Small intestine (tissue), 16 donors: ENCODE measurements around the gene GTPBP6. TPM values are rescaled to one million over a fixed set of nuclear protein-coding genes. Genes with fewer than 3 reads are reported as not detected.
A peak's percentile ranks its signal among the peaks of the same experiment; 100 is the strongest.

Source experiments
- DNase-seq, 2 donors: peaks; one replicate each; pipeline versions ENCODE4 v3.0.0 to v3.0.0-alpha.2; 2013
- FAIRE-seq: peaks from 2 replicates; lab custom pipeline; 2012; peaks lifted over from hg19 to GRCh38; lab: Jason Lieb, UNC
- H3K27ac ChIP-seq, 3 donors: one replicate each; pipeline ENCODE4 v1.5.1; 2013; ENCODE audit warnings: low read length in 2 of 3, mild to moderate bottlenecking in 2 of 3, control low read depth in 1 of 3, inconsistent platforms in 1 of 3, low read depth in 1 of 3, moderate library complexity in 1 of 3
- H3K27me3 ChIP-seq, 3 donors: one replicate each; pipeline ENCODE4 v1.6.1; 2013; ENCODE audit warnings: low read length in 3 of 3, inconsistent platforms in 1 of 3; ENCODE audit not compliant: control insufficient read depth in 3 of 3, insufficient read depth in 3 of 3
- H3K36me3 ChIP-seq, 3 donors: one replicate each; pipeline ENCODE4 v1.6.1; 2013; ENCODE audit warnings: low read length in 3 of 3, inconsistent platforms in 1 of 3, low read depth in 1 of 3, mild to moderate bottlenecking in 1 of 3, moderate library complexity in 1 of 3; ENCODE audit not compliant: control insufficient read depth in 3 of 3, insufficient read depth in 2 of 3
- H3K4me1 ChIP-seq, 3 donors: one replicate each; pipeline ENCODE4 v1.6.1; 2013; ENCODE audit warnings: low read length in 2 of 3, inconsistent platforms in 1 of 3, low read depth in 1 of 3, mild to moderate bottlenecking in 1 of 3, moderate library complexity in 1 of 3; ENCODE audit not compliant: control insufficient read depth in 3 of 3, insufficient read depth in 2 of 3
- H3K4me3 ChIP-seq, 3 donors: one replicate each; pipeline ENCODE4 v1.5.1; 2013; ENCODE audit warnings: low read length in 3 of 3, control low read depth in 1 of 3, inconsistent platforms in 1 of 3, low read depth in 1 of 3, mild to moderate bottlenecking in 1 of 3, moderate library complexity in 1 of 3
- H3K9me3 ChIP-seq, 2 donors: one replicate each; pipeline ENCODE4 v1.6.1; 2013; ENCODE audit warnings: low read depth in 1 of 2, low read length in 1 of 2; ENCODE audit not compliant: control insufficient read depth in 2 of 2, insufficient read depth in 1 of 2
- WGBS, 3 donors: extraction: QIAGEN DNeasy Blood & Tissue Kit; methylation state at CpG; one replicate each; pipeline ENCODE4 v1.1.7; 2013; 5-methylcytosine and 5-hydroxymethylcytosine counted together
- long read RNA-seq, 10 donors: transcript quantifications; one replicate each; lab custom pipeline, GENCODE V29; 2026
- polyA plus RNA-seq, 4 donors: library from polyadenylated mRNA; stranded (reverse) in 3 of 4; unstranded in 1 of 4; fragments of 200-250 nt in 3 of 4; fragments of 120-200 nt in 1 of 4; gene quantifications; one replicate each; pipeline versions ENCODE4 v1.2.1 to v1.2.3, GENCODE V29; 2013
- donor health status: healthy with polysubstance abuse.
- donor health status: control.
- donor health status: control.
- donor health status: Bipolar disorder and iron deficiency.
- donor health status: healthy.

GTPBP6 gene
- polyA plus RNA-seq, result 10 to 100 TPM; 34.9 to 69.7 (median 44.8) TPM
- long read RNA-seq, donor 1, transcript GTPBP6-201 (10 exons, 1,907 nt), result major isoform, 15 of 19 reads
- long read RNA-seq, donor 1, partial matches to known transcripts, result 0 of 19 reads
- long read RNA-seq, donor 1, other reads (novel, unspliced or antisense), result 0 of 19 reads
- long read RNA-seq, donor 2, partial matches to known transcripts, result 0 of 5 reads
- long read RNA-seq, donor 2, other reads (novel, unspliced or antisense), result 0 of 5 reads
- long read RNA-seq, donor 3, transcript GTPBP6-201 (10 exons, 1,907 nt), result major isoform, 12 of 16 reads
- long read RNA-seq, donor 3, partial matches to known transcripts, result 0 of 16 reads
- long read RNA-seq, donor 3, other reads (novel, unspliced or antisense), result 0 of 16 reads
- long read RNA-seq, donor 4, result 0 reads
- long read RNA-seq, donor 5, partial matches to known transcripts, result 0 of 4 reads
- long read RNA-seq, donor 5, other reads (novel, unspliced or antisense), result 0 of 4 reads
- long read RNA-seq, donor 6, partial matches to known transcripts, result 0 of 5 reads
- long read RNA-seq, donor 6, other reads (novel, unspliced or antisense), result 0 of 5 reads
- long read RNA-seq, donor 7, transcript GTPBP6-201 (10 exons, 1,907 nt), result major isoform, 20 of 22 reads
- long read RNA-seq, donor 7, partial matches to known transcripts, result 0 of 22 reads
- long read RNA-seq, donor 7, other reads (novel, unspliced or antisense), result 0 of 22 reads
- long read RNA-seq, donor 8, partial matches to known transcripts, result 0 of 3 reads
- long read RNA-seq, donor 8, other reads (novel, unspliced or antisense), result 0 of 3 reads
- long read RNA-seq, donor 9, partial matches to known transcripts, result 0 of 4 reads
- long read RNA-seq, donor 9, other reads (novel, unspliced or antisense), result 0 of 4 reads
- long read RNA-seq, donor 10, transcript GTPBP6-201 (10 exons, 1,907 nt), result major isoform, 11 of 20 reads
- long read RNA-seq, donor 10, partial matches to known transcripts, result 5 of 20 reads
- long read RNA-seq, donor 10, other reads (novel, unspliced or antisense), result 0 of 20 reads

DNA sequence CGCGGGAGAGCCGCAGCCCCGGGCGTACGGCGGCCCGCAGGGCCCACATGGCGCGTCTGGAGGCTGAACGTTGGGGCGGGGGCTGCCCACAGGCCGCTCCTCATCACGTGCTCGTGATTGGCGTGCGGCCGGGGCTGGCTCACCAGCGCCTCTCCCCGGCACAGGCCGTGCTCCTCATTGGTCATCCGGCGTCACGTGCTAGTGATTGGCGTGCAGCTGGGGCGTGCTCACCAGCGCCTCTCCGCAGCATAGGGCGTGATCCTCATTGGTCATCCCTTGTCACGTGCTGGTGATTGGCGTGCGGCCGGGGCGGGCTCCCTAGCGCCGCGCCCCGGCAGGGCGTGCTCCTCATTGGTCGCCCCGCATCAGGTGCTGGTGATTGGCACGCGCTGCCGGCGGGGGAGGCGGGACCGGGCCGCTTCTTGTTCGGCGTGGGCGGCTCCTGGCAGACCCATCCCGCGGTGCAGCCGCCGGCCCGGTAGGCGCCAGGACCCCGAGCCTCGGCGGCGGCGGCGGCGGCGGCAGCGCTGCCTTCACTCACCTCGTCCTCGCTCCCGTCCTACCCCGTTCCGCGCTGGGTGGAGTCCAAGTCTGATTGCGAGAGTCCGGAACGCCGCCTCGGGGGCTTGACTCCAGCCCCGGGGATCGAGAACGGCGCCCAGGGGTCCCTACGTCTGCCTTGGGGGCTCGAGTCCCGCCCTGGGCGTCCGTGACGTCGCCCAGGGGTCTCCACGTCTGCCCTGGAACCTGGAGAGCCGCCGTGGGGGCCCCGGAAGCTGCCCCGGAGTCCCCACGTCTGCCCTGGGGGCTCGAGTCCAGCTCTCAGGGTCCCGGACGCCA lies at the start of gene GTPBP6:
GTPBP6 (minus strand) TSS at position 58 of the 840 bp plus-strand sequence; CDS start at position 49, 9 bp downstream.
- no peaks in the 10 kb centered on the region for H3K9me3 ChIP-seq
- WGBS, 3 donors, result 0 to 1% (median 0%) methylated on average over 45 to 97 of the region's 97 CpGs
- H3K4me1 ChIP-seq, result peaks cover 0 to 3% (median 0%) of the 10 kb centered on the region in 3 donors
- H3K27ac ChIP-seq, result peak within 1 kb of the TSS; percentile 91 to 98 (median 96)
- peak within 1 kb of the TSS; percentile 82 to 96 (median 83) for H3K4me3 ChIP-seq
- peaks cover 0 to 24% (median 3%) of the 10 kb centered on the region in 3 donors for H3K36me3 ChIP-seq
- no peak for FAIRE-seq
- DNase-seq, result peak; percentile 100
- H3K27me3 ChIP-seq, result no peaks in the 10 kb centered on the region

DNA sequence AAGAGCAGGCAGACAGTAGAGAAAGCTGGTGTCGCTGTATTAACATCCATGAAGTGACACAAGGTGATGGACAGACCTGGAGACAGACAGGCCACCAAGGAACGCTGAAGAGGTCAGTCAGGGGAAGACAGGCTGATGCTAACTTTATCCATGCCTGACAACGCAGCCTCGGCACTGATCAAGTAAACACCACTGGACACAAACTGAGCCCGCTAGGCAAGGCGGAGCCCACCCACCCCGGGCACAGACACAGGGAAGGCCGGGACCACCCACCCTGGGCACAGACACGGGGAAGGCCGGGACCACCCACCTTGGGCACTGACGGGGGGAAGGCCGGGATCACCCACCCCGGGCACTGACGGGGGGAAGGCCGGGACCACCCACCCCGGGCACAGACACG lies 49.3 kb upstream of the GTPBP6 start:
- no peak for DNase-seq
- H3K36me3 ChIP-seq, result peaks cover 0 to 2% (median 0%) of the 10 kb centered on the region in 3 donors
- no peak overlapping the region for H3K27ac ChIP-seq
- H3K9me3 ChIP-seq, result peaks cover 0 to 14% of the 10 kb centered on the region in 2 donors
- no peak overlapping the region for H3K4me3 ChIP-seq
- 89 to 92% (median 92%) methylated on average over 14 to 17 of the region's 17 CpGs for WGBS, 3 donors
- FAIRE-seq, result no peak
- H3K27me3 ChIP-seq, result peaks cover 0 to 7% (median 6%) of the 10 kb centered on the region in 3 donors
- no peaks in the 10 kb centered on the region for H3K4me1 ChIP-seq

- H3K9me3 ChIP-seq, result peaks cover 0 to 19% of the 10 kb centered on the region in 2 donors
- no peak for FAIRE-seq
- no peaks in the 10 kb centered on the region for H3K4me1 ChIP-seq
- no peak for DNase-seq
- peaks cover 0 to 4% (median 3%) of the 10 kb centered on the region in 3 donors for H3K27me3 ChIP-seq
- no peak overlapping the region for H3K4me3 ChIP-seq
- peaks cover 0 to 2% (median 0%) of the 10 kb centered on the region in 3 donors for H3K36me3 ChIP-seq
- WGBS, 3 donors, result 89 to 92% (median 92%) methylated on average over 16 of the region's 16 CpGs
- H3K27ac ChIP-seq, result no peak overlapping the region
Measured at GRCh38 chrX:367349-367748, 48.8 kb upstream of the GTPBP6 start.

DNA sequence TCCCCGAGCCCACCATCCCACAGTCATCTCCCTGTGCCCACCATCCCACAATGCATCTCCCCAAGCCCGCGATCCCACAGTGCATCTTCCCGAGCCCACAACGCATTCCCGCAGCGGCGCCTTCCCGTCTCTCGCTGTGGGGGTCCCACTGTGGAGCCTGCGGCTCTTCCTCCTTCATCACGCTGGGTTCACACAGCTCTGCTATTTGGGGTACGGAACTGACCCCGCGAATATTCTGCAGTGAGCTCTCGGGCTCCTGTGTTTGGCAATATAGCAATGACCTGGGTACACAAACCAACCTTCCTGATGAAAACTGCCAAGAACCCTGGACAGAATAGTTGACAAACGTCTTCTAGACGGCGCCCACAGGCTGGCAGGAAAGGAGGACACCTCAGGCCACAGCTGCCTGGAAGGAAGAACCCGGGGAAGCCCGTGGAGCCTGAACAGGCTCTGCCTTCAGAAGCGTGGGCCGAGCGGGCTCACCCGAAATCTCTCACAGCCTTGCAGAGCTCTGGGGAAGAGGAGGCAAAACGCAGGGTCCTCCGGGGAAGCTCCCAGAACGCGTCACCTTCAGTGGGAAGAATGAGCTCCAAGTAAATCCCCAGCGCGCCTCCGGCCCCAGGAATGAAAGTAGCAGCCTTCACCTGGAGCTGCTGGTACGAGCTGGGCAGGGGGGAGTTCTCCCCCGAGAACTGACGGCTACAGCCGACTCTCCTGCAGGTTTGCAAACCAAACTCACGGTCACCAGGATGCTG lies 45.2 kb upstream of the GTPBP6 start:
- Histone ChIP-seq H3K27me3 (no peaks in the 10 kb centered on the region), H3K27ac (no peak overlapping the region), H3K9me3 (peaks cover 3 to 38% of the 10 kb centered on the region in 2 donors), H3K4me3 (no peak overlapping the region), H3K4me1 (no peaks in the 10 kb centered on the region), H3K36me3 (peaks cover 0 to 18% (median 3%) of the 10 kb centered on the region in 3 donors)
- FAIRE-seq (no peak), DNase-seq (no peak)
- WGBS, 3 donors, result 97 to 98% (median 98%) methylated on average over 37 of the region's 37 CpGs

GRCh38 chrX:362937-363620 lies 44.5 kb upstream of the GTPBP6 start:
- Histone ChIP-seq H3K9me3 (peaks cover 3 to 41% of the 10 kb centered on the region in 2 donors), H3K27ac (no peak overlapping the region), H3K4me3 (no peak overlapping the region), H3K36me3 (peaks cover 0 to 22% (median 3%) of the 10 kb centered on the region in 3 donors), H3K4me1 (no peaks in the 10 kb centered on the region), H3K27me3 (no peaks in the 10 kb centered on the region)
- WGBS, 3 donors, result 79 to 81% (median 81%) methylated on average over 38 of the region's 38 CpGs
- FAIRE-seq (no peak), DNase-seq (no peak)

DNA sequence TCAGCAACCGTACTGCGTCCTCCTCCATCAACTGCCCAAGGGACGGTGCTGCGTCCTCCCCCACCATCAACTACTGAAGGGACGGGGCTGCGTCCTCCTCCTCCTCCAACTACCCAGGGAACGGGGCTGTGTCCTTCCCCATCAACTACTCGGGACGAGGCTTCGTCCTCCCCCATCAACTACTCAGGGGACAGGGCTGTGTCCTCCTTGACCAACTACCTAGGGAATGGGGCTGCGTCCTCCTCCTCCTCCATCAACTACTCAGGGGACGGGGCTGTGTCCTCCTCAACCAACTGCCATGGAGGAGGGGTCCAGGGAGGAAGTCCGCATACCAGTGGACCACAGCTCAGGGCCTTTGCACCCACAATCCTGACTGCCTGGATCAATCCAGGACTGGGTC lies 43.8 kb upstream of the GTPBP6 start:
- H3K27me3 ChIP-seq, result no peaks in the 10 kb centered on the region
- WGBS, 3 donors, result 96 to 98% (median 97%) methylated on average over 13 of the region's 13 CpGs
- no peaks in the 10 kb centered on the region for H3K4me1 ChIP-seq
- peaks cover 3 to 44% of the 10 kb centered on the region in 2 donors for H3K9me3 ChIP-seq
- no peak overlapping the region for H3K4me3 ChIP-seq
- no peak overlapping the region for H3K27ac ChIP-seq
- H3K36me3 ChIP-seq, result peaks cover 0 to 28% (median 3%) of the 10 kb centered on the region in 3 donors
- DNase-seq (no peak), FAIRE-seq (no peak)
